Measurements from ENCODE around the gene LGMN.

- TF ChIP-seq, protein P1, sequence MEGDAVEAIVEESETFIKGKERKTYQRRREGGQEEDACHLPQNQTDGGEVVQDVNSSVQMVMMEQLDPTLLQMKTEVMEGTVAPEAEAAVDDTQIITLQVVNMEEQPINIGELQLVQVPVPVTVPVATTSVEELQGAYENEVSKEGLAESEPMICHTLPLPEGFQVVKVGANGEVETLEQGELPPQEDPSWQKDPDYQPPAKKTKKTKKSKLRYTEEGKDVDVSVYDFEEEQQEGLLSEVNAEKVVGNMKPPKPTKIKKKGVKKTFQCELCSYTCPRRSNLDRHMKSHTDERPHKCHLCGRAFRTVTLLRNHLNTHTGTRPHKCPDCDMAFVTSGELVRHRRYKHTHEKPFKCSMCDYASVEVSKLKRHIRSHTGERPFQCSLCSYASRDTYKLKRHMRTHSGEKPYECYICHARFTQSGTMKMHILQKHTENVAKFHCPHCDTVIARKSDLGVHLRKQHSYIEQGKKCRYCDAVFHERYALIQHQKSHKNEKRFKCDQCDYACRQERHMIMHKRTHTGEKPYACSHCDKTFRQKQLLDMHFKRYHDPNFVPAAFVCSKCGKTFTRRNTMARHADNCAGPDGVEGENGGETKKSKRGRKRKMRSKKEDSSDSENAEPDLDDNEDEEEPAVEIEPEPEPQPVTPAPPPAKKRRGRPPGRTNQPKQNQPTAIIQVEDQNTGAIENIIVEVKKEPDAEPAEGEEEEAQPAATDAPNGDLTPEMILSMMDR (IDR thresholded peaks at IDR 0.05) = no peak
- TF ChIP-seq EP300 (IDR thresholded peaks at IDR 0.05) = no peak
- TF ChIP-seq POLR2A (IDR thresholded peaks at IDR 0.05; ENCODE audit: low read depth) = no peak
- no peak for TF ChIP-seq POLR2AphosphoS5 (IDR thresholded peaks at IDR 0.05)
Measured at GRCh38 chr14:92675976-92676375, 72.5 kb downstream of the LGMN start.

Data from esophagus muscularis mucosa (tissue), 4 donors.